22Rv1 (cell line): ENCODE data around the gene UNC13D.

Source experiments
- ZFX ChIP-seq: fragments of 450-650 bp; IDR thresholded peaks from 2 replicates; pipeline ENCODE4 v1.6.1; 2017; ENCODE audit warnings: antibody characterized with exemption, borderline replicate concordance
- TF ChIP-seq, protein P1 (sequence below): fragments of 450-650 bp; IDR thresholded peaks from 2 replicates; pipeline ENCODE4 v1.5.1; 2017; ENCODE audit warnings: mild to moderate bottlenecking

DNA sequence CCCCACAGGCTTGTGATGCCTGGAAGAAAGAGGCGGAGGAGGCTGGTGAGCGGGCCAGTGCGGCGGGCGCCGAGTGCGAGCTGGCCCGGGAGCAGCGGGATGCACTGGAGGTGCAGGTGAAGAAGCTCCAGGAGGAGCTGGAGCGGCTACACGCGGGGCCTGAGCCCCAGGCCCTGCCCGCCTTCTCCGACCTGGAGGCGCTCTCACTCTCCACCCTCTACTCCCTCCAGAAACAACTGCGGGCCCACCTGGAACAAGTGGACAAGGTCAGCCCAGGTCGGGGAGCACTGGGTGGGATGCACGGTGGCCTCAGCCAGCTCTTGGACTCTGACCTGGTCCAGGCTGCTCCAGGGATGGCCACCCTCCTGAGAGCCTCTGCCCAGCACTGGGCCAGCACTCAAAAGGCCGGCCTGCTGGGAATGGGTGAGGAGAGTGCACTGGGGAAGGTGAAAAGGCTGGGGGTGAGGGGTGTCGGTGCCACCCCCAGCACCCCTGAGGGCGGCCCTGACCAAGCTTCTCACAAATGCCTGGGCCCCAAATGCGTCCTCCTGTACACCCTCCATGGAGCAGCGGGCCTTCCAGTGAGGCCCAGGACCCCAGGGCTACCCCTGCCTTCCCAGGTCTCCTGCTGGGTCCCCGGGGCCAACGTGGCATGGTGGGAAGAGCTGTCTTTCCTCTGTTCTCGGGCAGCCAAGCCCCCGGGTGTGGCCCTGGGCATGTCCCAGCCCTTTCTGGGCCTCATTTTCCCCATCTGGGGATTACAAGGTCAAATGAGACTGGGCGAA, 20.8 kb downstream of the UNC13D start:
- TF ChIP-seq, protein P1, sequence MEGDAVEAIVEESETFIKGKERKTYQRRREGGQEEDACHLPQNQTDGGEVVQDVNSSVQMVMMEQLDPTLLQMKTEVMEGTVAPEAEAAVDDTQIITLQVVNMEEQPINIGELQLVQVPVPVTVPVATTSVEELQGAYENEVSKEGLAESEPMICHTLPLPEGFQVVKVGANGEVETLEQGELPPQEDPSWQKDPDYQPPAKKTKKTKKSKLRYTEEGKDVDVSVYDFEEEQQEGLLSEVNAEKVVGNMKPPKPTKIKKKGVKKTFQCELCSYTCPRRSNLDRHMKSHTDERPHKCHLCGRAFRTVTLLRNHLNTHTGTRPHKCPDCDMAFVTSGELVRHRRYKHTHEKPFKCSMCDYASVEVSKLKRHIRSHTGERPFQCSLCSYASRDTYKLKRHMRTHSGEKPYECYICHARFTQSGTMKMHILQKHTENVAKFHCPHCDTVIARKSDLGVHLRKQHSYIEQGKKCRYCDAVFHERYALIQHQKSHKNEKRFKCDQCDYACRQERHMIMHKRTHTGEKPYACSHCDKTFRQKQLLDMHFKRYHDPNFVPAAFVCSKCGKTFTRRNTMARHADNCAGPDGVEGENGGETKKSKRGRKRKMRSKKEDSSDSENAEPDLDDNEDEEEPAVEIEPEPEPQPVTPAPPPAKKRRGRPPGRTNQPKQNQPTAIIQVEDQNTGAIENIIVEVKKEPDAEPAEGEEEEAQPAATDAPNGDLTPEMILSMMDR = no peak
- TF ChIP-seq ZFX = no peak
